PC-3 (cell line): ENCODE data around the gene ENO3. TPM values are rescaled to one million over a fixed set of nuclear protein-coding genes. Genes with fewer than 3 reads are reported as not detected.

Source experiments
- ATAC-seq: fragments of 200-7000 bp; cut with Tn5 transposase; 2 replicates; pipeline ENCODE4 v1.9.1; 2020; ENCODE audit warnings: mild to moderate bottlenecking, moderate library complexity
- BruUV-seq: library from RNA; stranded (reverse); fragments of 400-500 nt; replicated peaks from 2 replicates; lab custom pipeline; 2021; lab: Mats Ljungman, UMichigan
- CTCF ChIA-PET: fragments of 300-600 bp; sonication (Branson Sonifier 250); formaldehyde crosslinking; loops from one replicate; lab custom pipeline; 2022; ENCODE audit warnings: antibody characterized with exemption; lab: Charles Lee
- POLR2A ChIA-PET: fragments of 300-600 bp; sonication (Branson Sonifier 250); formaldehyde crosslinking; loops from one replicate; lab custom pipeline; 2022; ENCODE audit warnings: antibody characterized with exemption; ENCODE audit not compliant: unreplicated experiment; lab: Charles Lee
- DNase-seq: peaks from one replicate; pipeline ENCODE4 v3.0.0-alpha.2; 2015
- H2AFZ ChIP-seq: fragments of 300-600 bp; sonication (generic); 2 replicates; pipeline ENCODE4 v1.6.0; 2016; ENCODE audit warnings: antibody characterized with exemption, low read length
- H3F3A ChIP-seq: fragments of 300-600 bp; sonication (generic); one replicate; pipeline ENCODE4 v1.6.0; 2017; ENCODE audit warnings: antibody characterized with exemption, low read length, control low read depth, mild to moderate bottlenecking; ENCODE audit not compliant: unreplicated experiment
- H3K27ac ChIP-seq: fragments of 300-600 bp; sonication (generic); 2 replicates; pipeline ENCODE4 v1.5.1; 2016; ENCODE audit warnings: mild to moderate bottlenecking, low read length
- H3K27me3 ChIP-seq: fragments of 300-600 bp; sonication (generic); 2 replicates; pipeline ENCODE4 v1.6.1; 2016; ENCODE audit warnings: low read length, mixed read lengths
- H3K36me3 ChIP-seq: fragments of 300-600 bp; sonication (generic); 2 replicates; pipeline ENCODE4 v1.6.1; 2016; ENCODE audit warnings: low read depth, mixed run types, low read length, mixed read lengths
- H3K4me1 ChIP-seq: fragments of 300-600 bp; sonication (generic); 2 replicates; pipeline ENCODE4 v1.5.1; 2016; ENCODE audit warnings: low read length; ENCODE audit not compliant: insufficient read depth
- H3K4me2 ChIP-seq: fragments of 300-600 bp; sonication (generic); 2 replicates; pipeline ENCODE4 v1.6.0; 2016; ENCODE audit warnings: low read length
- H3K4me3 ChIP-seq: fragments of 300-600 bp; sonication (generic); 2 replicates; pipeline ENCODE4 v1.5.1; 2016; ENCODE audit warnings: mild to moderate bottlenecking, low read length, mixed read lengths
- H3K79me2 ChIP-seq: fragments of 300-600 bp; sonication (generic); 2 replicates; pipeline ENCODE4 v1.6.1; 2017; ENCODE audit warnings: low read length, mixed read lengths
- H3K9ac ChIP-seq: fragments of 300-600 bp; sonication (generic); 2 replicates; pipeline ENCODE4 v1.6.0; 2016; ENCODE audit warnings: mild to moderate bottlenecking, low read length
- H3K9me2 ChIP-seq: fragments of 300-600 bp; sonication (generic); replicated peaks from 2 replicates; pipeline ENCODE4 v1.6.1; 2016; ENCODE audit warnings: mixed run types, low read length, mixed read lengths
- H3K9me3 ChIP-seq: fragments of 300-600 bp; sonication (generic); 2 replicates; pipeline ENCODE4 v1.6.1; 2016; ENCODE audit warnings: low read length, mixed read lengths
- H4K20me1 ChIP-seq: fragments of 300-600 bp; sonication (generic); 2 replicates; pipeline ENCODE4 v1.6.1; 2016; ENCODE audit warnings: low read length, mixed read lengths
- CTCF ChIP-seq: fragments of 300-600 bp; sonication (generic); conservative IDR thresholded peaks from 2 replicates; pipeline ENCODE4 v1.5.1; 2017; ENCODE audit warnings: antibody characterized with exemption, low read depth, mild to moderate bottlenecking, low read length
- EZH2 ChIP-seq: fragments of 300-600 bp; sonication (generic); IDR thresholded peaks from one replicate; pipeline ENCODE4 v1.6.1; 2017; ENCODE audit warnings: antibody characterized with exemption, mild to moderate bottlenecking, low read length; ENCODE audit not compliant: unreplicated experiment
- EZH2phosphoT487 ChIP-seq: fragments of 300-600 bp; sonication (generic); IDR thresholded peaks from 2 replicates; pipeline ENCODE4 v1.6.1; 2018; ENCODE audit warnings: mild to moderate bottlenecking, antibody characterized with exemption, low read length, borderline replicate concordance
- intact Hi-C: fragments of 100-400 bp; cut with micrococcal nuclease; formaldehyde crosslinking; loops from 2 replicates; pipeline ENCODE4 v1.9.0; 2023
- total RNA-seq: library from RNA; depleted of rRNA; stranded (reverse); fragments of >200 nt; gene quantifications from 2 replicates; pipeline ENCODE4 v1.2.3, GENCODE V29; 2014

ENO3 gene
- total RNA-seq, 1 experiment from 2014 or later: 2.4 TPM

GRCh38 chr17:4935650-4936049, 15.3 kb upstream of the ENO3 start:
- no peak for ATAC-seq
- CTCF ChIA-PET: no interaction called here

GRCh38 chr17:4936436-4936835, 14.5 kb upstream of the ENO3 start:
- Histone ChIP-seq H3K9me3 (no peaks in the 10 kb centered on the region), H4K20me1 (no peaks in the 10 kb centered on the region), H3K79me2 (peaks cover 30% of the 10 kb centered on the region), H3K36me3 (peaks cover 10% of the 10 kb centered on the region; the same call in 1 of the 2 replicates), H3K4me1 (peaks cover 15% of the 10 kb centered on the region), H3K9ac (no peak overlapping the region), H3K4me2 (no peak overlapping the region), H3K27me3 (no peaks in the 10 kb centered on the region), H3K9me2 (no peaks in the 10 kb centered on the region), H3K4me3 (no peak overlapping the region), H3K27ac (no peak overlapping the region), H3F3A (no peaks in the 10 kb centered on the region), H2AFZ (no peak overlapping the region)
- CTCF ChIA-PET: no interaction called here
- no TSS peak for BruUV-seq
- DNase-seq (no peak), ATAC-seq (no peak)
- intact Hi-C loops: no loop called here
- no peak for TF ChIP-seq CTCF
- no peak for TF ChIP-seq EZH2phosphoT487
- TF ChIP-seq EZH2: no peak
- POLR2A ChIA-PET: no interaction called here

More at GRCh38 chr17:4935650-4936049, 15.3 kb upstream of the ENO3 start:
- no peak overlapping the region for H3K9ac ChIP-seq
- peaks cover 10% of the 10 kb centered on the region; the same call in 1 of the 2 replicates for H3K36me3 ChIP-seq
- H3K4me2 ChIP-seq: no peak overlapping the region
- no peak for TF ChIP-seq CTCF
- no peak for TF ChIP-seq EZH2phosphoT487
- no peak for TF ChIP-seq EZH2
- no peaks in the 10 kb centered on the region for H3F3A ChIP-seq
- no TSS peak for BruUV-seq
- intact Hi-C loops: no loop called here
- no peaks in the 10 kb centered on the region for H3K27me3 ChIP-seq
- H3K9me2 ChIP-seq: no peaks in the 10 kb centered on the region
- H3K9me3 ChIP-seq: no peaks in the 10 kb centered on the region
- H3K4me3 ChIP-seq: no peak overlapping the region
- H4K20me1 ChIP-seq: no peaks in the 10 kb centered on the region
- POLR2A ChIA-PET: interaction anchor here (0.5 kb wide), 1 partner anchor 154 kb away, joined by 4 read pairs; no protein-coding TSS in a partner anchor
- no peak overlapping the region for H3K27ac ChIP-seq
- no peak overlapping the region for H2AFZ ChIP-seq
- DNase-seq: no peak
- H3K4me1 ChIP-seq: peaks cover 14% of the 10 kb centered on the region
- H3K79me2 ChIP-seq: peaks cover 22% of the 10 kb centered on the region

- Histone ChIP-seq H3K4me2 (no peak overlapping the region), H3K4me1 (peaks cover 22% of the 10 kb centered on the region), H3K4me3 (no peak overlapping the region), H3K9me2 (no peaks in the 10 kb centered on the region), H3K79me2 (peaks cover 41% of the 10 kb centered on the region), H3K9ac (no peak overlapping the region), H3K36me3 (peaks cover 10% of the 10 kb centered on the region; the same call in 1 of the 2 replicates), H2AFZ (no peak overlapping the region), H3F3A (no peaks in the 10 kb centered on the region), H3K9me3 (no peaks in the 10 kb centered on the region), H4K20me1 (no peaks in the 10 kb centered on the region), H3K27me3 (no peaks in the 10 kb centered on the region), H3K27ac (no peak overlapping the region)
- ChIA-PET POLR2A (no interaction called here), CTCF (no interaction called here)
- TF ChIP-seq CTCF: no peak
- TF ChIP-seq EZH2phosphoT487: no peak
- no peak for TF ChIP-seq EZH2
- ATAC-seq (no peak), DNase-seq (no peak)
- intact Hi-C loops: no loop called here
- BruUV-seq: no TSS peak
These were observed 13.4 kb upstream of the ENO3 start for GRCh38 chr17:4937553-4937952.
